Esophagus (tissue), 2 donors: ENCODE results near the gene DUSP14. TPM values are rescaled to one million over a fixed set of nuclear protein-coding genes. Genes with fewer than 3 reads are reported as not detected.
"Not testable (repeated sequence)": the region's sequence is repeated elsewhere in the genome, so short reads cannot be mapped to it uniquely, and the experiment has no call there.

Experiments
- H3K27ac ChIP-seq, 2 donors: one replicate each; pipeline ENCODE4 v1.5.1; 2013; ENCODE audit warnings: low read depth in 2 of 2, mild to moderate bottlenecking in 2 of 2, inconsistent platforms in 1 of 2, low read length in 1 of 2, moderate library complexity in 1 of 2
- H3K27me3 ChIP-seq, 2 donors: one replicate each; pipeline ENCODE4 v1.6.1; 2013; ENCODE audit warnings: low read length in 2 of 2, control low read depth in 1 of 2, mild to moderate bottlenecking in 1 of 2; ENCODE audit not compliant: insufficient read depth in 2 of 2, control insufficient read depth in 1 of 2
- H3K36me3 ChIP-seq, 2 donors: one replicate each; pipeline ENCODE4 v1.6.1; 2013; ENCODE audit warnings: low read length in 1 of 2; ENCODE audit not compliant: control insufficient read depth in 2 of 2, insufficient read depth in 2 of 2
- H3K4me1 ChIP-seq, 2 donors: one replicate each; pipeline ENCODE4 v1.6.1; 2013; ENCODE audit warnings: low read length in 1 of 2; ENCODE audit not compliant: control insufficient read depth in 2 of 2, insufficient read depth in 2 of 2
- H3K4me3 ChIP-seq, 2 donors: one replicate each; pipeline ENCODE4 v1.5.1; 2013; ENCODE audit warnings: low read length in 2 of 2, mild to moderate bottlenecking in 2 of 2, low read depth in 1 of 2, moderate library complexity in 1 of 2
- H3K9me3 ChIP-seq, 2 donors: one replicate each; pipeline ENCODE4 v1.6.1; 2013; ENCODE audit warnings: mild to moderate bottlenecking in 2 of 2, low read depth in 1 of 2, low read length in 1 of 2, moderate library complexity in 1 of 2; ENCODE audit not compliant: control insufficient read depth in 2 of 2, insufficient read depth in 1 of 2
- WGBS, 2 donors: extraction: QIAGEN DNeasy Blood & Tissue Kit; methylation state at CpG; one replicate each; pipeline ENCODE4 v1.1.7; 2013; 5-methylcytosine and 5-hydroxymethylcytosine counted together
- polyA plus RNA-seq, 2 donors: library from polyadenylated mRNA; stranded (reverse); fragments of 200-250 nt; gene quantifications; one replicate each; pipeline ENCODE4 v1.2.3, GENCODE V29; 2013
- donor health status: healthy with polysubstance abuse.
- donor health status: Bipolar disorder and iron deficiency.

Gene DUSP14, protein sequence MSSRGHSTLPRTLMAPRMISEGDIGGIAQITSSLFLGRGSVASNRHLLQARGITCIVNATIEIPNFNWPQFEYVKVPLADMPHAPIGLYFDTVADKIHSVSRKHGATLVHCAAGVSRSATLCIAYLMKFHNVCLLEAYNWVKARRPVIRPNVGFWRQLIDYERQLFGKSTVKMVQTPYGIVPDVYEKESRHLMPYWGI
- 10 to 100 TPM; 13.2 to 31.5 TPM for polyA plus RNA-seq

DNA sequence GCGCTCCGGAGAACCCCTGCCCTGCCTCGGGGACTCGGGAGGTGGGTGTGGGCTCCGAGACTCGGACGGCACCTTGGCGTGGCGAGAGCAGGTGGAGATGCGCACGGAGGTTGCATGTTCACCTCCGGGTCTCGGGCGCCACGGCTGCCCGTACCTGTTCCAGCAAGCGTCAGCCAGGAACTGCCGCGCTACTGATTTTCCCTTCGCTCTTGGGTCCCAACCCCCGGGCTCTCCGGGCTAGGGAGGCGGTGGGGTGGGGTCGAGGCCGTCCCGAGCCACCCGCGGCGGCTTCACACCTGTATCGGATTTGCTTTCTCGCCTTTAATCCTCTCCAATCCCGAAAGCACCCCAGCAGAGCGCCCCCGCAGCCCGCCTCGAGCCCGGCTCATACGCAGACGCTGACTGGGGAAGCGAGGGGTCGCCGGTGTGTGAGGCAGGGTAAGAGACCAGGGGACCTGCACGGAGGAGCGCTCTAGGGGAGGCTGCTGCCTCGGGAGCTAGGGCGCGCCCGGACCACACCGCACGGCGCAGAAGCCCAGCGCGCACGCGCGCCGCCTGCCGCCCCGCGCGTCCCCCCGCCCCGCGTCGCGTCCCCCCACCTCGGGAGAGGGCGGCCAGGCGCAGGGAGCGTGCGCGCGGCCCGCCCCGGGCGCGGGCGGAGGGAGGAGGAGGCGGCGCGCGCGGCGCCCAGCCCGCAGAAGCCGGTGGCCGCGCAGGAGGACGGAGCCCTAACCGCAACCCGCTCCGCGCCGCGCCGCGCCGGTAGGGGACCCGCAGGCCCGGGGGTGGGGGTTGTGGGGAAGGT lies at the start of gene DUSP14:
Gene DUSP14 (plus strand): TSS at position 695 of the 805 bp plus-strand sequence. CDS start 22,382 bp downstream, outside the sequence.
- Histone ChIP-seq H3K27me3 (no peaks in the 10 kb centered on the region), H3K4me3 (peak within 1 kb of the TSS; percentile 55 to 64), H3K36me3 (no peaks in the 10 kb centered on the region), H3K4me1 (no peaks in the 10 kb centered on the region), H3K27ac (peak within 1 kb of the TSS; percentile 86 to 98), H3K9me3 (no peaks in the 10 kb centered on the region)
- 0 to 1% methylated on average over 53 to 100 of the region's 100 CpGs for WGBS, 2 donors

DNA sequence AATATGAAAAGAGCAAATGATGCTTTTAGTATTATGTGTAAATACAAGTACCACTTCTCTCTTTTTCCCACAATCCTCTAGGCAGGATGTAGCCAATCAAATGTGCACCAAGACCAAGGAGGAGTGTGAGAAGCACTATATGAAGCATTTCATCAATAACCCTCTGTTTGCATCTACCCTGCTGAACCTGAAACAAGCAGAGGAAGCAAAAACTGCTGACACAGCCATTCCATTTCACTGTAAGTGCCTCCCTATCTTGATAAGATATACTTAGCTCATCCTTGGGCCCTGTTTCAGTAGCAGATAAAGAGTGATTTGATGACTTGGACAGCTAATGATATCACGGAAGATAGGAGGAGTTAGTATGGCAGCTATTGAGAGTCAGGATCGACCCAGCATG lies 49.3 kb upstream of the DUSP14 start:
- WGBS, 2 donors: 88 to 98% methylated on average over 2 of the region's 2 CpGs
- Histone ChIP-seq H3K4me3 (no peak overlapping the region), H3K4me1 (no peaks in the 10 kb centered on the region), H3K36me3 (peaks cover 5 to 7% of the 10 kb centered on the region in 2 donors), H3K27ac (no peak overlapping the region), H3K9me3 (no peaks in the 10 kb centered on the region), H3K27me3 (no peaks in the 10 kb centered on the region)

DNA sequence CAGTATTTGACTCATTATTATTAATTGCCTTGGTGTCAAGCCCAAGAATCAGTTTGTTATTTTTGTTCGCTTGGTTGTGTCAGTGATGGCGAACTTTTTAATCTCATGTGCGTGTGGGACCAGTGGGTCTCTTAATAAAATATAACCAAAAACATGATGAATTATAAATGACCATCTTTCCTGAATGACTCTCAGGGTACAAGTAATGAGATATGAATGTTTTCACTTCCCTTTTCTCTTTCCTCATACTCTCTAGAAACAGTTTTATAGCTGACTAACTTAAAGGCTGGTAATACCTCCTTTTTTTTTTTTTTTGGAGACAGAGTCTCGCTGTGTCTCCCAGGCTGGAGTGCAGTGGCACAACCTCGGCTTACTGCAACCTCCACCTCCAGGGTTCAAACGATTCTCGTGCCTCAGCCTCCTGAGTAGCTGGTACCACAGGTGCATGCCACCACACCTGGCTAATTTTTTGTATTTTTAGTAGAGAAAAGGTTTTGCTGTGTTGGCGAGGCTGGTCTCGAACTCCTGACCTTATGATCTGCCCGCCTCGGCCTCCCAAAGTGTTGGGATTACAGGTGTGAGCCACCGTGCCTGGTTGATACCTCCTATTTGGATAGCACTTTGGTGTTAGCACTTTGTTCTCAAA lies 48.2 kb upstream of the DUSP14 start:
- H3K27me3 ChIP-seq, H3K4me3 ChIP-seq, H3K27ac ChIP-seq, H3K9me3 ChIP-seq, H3K4me1 ChIP-seq, H3K36me3 ChIP-seq: not testable (repeated sequence)
- 91 to 92% methylated on average over 12 of the region's 12 CpGs for WGBS, 2 donors

DNA sequence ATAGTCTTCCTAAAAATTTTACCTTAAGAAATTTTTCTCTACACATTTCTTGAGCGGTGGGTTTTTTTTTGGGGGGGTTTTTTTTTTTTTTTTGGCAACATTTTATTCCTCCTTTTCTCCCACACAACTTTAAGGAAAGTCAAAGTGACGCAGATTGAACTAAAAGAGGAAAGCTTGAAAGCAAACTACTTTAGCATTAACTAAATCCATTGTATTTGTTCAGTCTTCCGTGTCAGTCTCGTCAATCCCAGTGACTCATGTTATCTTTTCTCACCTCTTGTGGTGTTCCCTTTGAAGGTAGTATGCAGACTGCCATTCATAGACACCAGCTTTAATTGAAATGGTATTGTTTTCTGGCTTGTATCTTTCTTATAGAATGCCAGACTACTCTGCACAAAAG lies 43.7 kb upstream of the DUSP14 start:
- no peaks in the 10 kb centered on the region for H3K36me3 ChIP-seq
- H3K4me1 ChIP-seq: no peaks in the 10 kb centered on the region
- no peak overlapping the region for H3K4me3 ChIP-seq
- no peaks in the 10 kb centered on the region for H3K27me3 ChIP-seq
- no peak overlapping the region for H3K27ac ChIP-seq
- WGBS, 2 donors: 50 to 65% methylated on average over 4 of the region's 4 CpGs
- no peaks in the 10 kb centered on the region for H3K9me3 ChIP-seq

DNA sequence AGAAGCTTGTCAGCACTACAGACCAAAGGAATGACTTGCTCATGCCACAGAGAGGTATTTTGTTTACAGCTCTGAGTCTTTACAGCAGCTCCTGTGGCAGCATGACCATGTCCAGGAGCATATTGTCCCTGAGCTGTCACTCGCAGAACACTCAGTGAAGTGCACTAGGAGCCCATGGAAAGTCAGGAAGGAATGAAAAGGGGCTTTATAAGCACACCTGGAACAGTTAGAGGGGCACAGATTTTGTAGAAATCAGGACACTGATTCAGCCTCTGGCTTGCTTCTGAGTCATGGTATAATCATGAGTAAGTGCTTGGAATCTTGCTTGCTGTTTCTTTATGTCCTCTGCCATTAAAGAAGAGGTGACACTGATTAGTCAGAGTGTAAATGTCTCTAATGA lies 42.0 kb upstream of the DUSP14 start:
- H3K27me3 ChIP-seq: no peaks in the 10 kb centered on the region
- no peaks in the 10 kb centered on the region for H3K4me1 ChIP-seq
- no peak overlapping the region for H3K4me3 ChIP-seq
- no peaks in the 10 kb centered on the region for H3K9me3 ChIP-seq
- H3K27ac ChIP-seq: peak overlapping the region; percentile 38 to 71
- 84 to 92% methylated on average over 1 of the region's 1 CpG for WGBS, 2 donors
- H3K36me3 ChIP-seq: no peaks in the 10 kb centered on the region

DNA sequence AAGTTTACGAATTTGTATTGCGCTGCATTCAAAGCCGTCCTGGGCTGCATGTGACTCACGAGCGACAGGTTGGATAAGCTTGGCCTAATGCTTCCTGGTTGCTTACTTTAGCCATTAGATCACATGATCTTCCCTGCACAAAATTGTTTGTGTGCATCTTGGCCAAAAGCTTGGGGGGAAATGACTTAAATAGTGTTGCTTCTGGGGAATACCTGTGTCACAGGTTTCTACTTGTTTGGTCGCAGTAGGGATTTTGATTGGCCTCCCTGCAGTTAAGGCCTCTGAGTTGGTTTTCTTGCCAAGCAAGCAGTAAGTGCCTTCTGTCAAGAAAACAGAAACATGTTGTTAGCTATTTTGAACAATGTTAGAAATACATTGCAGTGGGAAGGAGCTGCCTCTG lies 39.6 kb upstream of the DUSP14 start:
- H3K27ac ChIP-seq: peak overlapping the region; percentile 64 to 85
- no peaks in the 10 kb centered on the region for H3K4me1 ChIP-seq
- 59 to 64% methylated on average over 6 of the region's 6 CpGs for WGBS, 2 donors
- no peaks in the 10 kb centered on the region for H3K27me3 ChIP-seq
- H3K9me3 ChIP-seq: no peaks in the 10 kb centered on the region
- H3K4me3 ChIP-seq: no peak overlapping the region
- no peaks in the 10 kb centered on the region for H3K36me3 ChIP-seq

DNA sequence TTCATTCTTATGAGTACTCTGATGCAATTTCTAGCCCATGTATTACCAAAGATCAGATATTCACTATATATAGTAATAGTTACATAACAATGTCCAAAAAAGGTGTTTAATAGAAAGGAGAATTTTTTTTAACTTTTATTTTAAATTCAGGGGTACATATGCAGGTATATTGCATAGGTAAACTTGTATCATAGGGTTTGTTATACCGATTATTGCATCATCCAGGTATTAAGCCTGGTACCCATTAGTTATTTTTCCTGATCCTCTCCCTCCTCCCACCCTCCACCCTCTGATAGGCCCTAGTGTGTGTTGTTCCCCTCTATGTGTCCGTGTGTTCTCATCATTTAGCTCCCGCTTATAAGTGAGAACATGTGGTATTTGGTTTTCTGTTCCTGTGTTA lies 31.9 kb upstream of the DUSP14 start:
- H3K27me3 ChIP-seq, H3K27ac ChIP-seq, H3K4me3 ChIP-seq, H3K9me3 ChIP-seq, H3K36me3 ChIP-seq, H3K4me1 ChIP-seq: not testable (repeated sequence)
- 71 to 97% methylated on average over 3 of the region's 3 CpGs for WGBS, 2 donors

DNA sequence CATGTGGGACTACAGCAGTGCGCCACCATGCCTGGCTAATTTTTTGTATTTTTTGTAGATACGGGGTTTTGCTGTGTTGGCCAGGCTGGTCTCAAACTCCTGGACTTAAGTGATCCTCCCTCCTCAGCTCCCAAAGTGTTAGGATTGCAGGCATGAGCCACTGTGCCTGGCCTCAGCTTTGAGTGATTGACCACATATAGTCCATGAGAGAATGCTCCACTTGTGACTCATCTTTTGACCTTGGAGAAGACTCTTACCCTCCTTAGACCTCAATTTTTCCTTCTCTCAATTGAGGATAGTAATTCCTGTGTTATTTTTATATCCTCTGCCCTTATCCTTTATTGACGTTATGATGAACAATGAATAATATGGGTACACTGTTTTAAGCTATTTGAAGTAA lies 30.9 kb upstream of the DUSP14 start:
- Histone ChIP-seq H3K4me1 (no peaks in the 10 kb centered on the region), H3K9me3 (no peaks in the 10 kb centered on the region)
- WGBS, 2 donors: 97 to 100% methylated on average over 3 of the region's 3 CpGs

DNA sequence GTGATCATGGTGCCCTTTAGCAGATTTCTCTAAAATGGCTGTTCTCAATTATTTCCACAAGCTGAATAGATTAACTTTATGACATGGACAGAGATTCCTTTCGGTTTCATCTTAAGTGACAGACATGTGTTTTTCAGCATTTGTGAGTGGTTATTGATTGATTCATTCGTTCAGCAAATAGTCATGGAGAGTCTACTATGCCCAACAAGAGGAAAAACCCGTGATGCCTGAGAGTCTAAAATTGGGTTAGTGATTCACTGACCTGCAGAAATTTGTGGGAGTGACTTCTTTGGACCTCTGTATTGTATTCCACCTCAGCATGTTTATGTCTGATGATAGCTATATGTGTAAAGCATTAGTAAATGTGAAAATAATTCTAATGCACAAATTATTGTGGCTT lies 28.0 kb upstream of the DUSP14 start:
- no peaks in the 10 kb centered on the region for H3K4me1 ChIP-seq
- no peaks in the 10 kb centered on the region for H3K27me3 ChIP-seq
- no peak overlapping the region for H3K27ac ChIP-seq
- H3K9me3 ChIP-seq: no peaks in the 10 kb centered on the region
- H3K4me3 ChIP-seq: no peak overlapping the region
- WGBS, 2 donors: 80 to 86% methylated on average over 3 of the region's 3 CpGs
- H3K36me3 ChIP-seq: no peaks in the 10 kb centered on the region

More for the DNA sequence above, 30.9 kb upstream of the DUSP14 start:
- no peak overlapping the region for H3K27ac ChIP-seq
- H3K36me3 ChIP-seq: no peaks in the 10 kb centered on the region
- H3K27me3 ChIP-seq: no peaks in the 10 kb centered on the region
- H3K4me3 ChIP-seq: no peak overlapping the region
